Naive thymus-derived CD4-positive, alpha-beta T cell (primary cell): ENCODE results near the gene AGFG2. TPM values are rescaled to one million over a fixed set of nuclear protein-coding genes. Genes with fewer than 3 reads are reported as not detected.

Source experiments
- ATAC-seq: fragments of 150-1000 bp; cut with Tn5 transposase; 2 replicates; pipeline ENCODE4 v1.10.0; 2021; ENCODE audit warnings: mild to moderate bottlenecking, moderate library complexity
- CTCF ChIA-PET: fragments of 350-600 bp; sonication (Branson Sonifier 250); formaldehyde crosslinking; loops from one replicate; lab custom pipeline; 2021; ENCODE audit warnings: antibody characterized with exemption; lab: Charles Lee
- POLR2A ChIA-PET: fragments of 350-600 bp; sonication (Branson Sonifier 250); formaldehyde crosslinking; loops from one replicate; lab custom pipeline; 2021; ENCODE audit warnings: antibody characterized with exemption, inconsistent platforms; lab: Charles Lee
- DNase-seq, 9 donors: peaks; one replicate each; pipeline versions ENCODE4 v3.0.0 to v3.0.0-alpha.2; 2020 to 2022; ENCODE audit warnings: mixed read lengths in 1 of 9
- H3K27ac ChIP-seq: one replicate; pipeline ENCODE4 v1.7.0; 2013; ENCODE audit warnings: mild to moderate bottlenecking, low read depth, low read length, moderate library complexity
- H3K27me3 ChIP-seq, 2 donors: one replicate each; pipeline ENCODE4 v1.7.0; 2013; ENCODE audit warnings: low read length in 2 of 2, mild to moderate bottlenecking in 2 of 2, moderate library complexity in 2 of 2; ENCODE audit not compliant: control insufficient read depth in 2 of 2, insufficient read depth in 2 of 2
- H3K36me3 ChIP-seq, 3 experiments: 1 replicate in 2 of 3; 2 replicates in 1 of 3; pipeline ENCODE4 v1.7.0; 2013; ENCODE audit warnings: low read length in 3 of 3, mild to moderate bottlenecking in 3 of 3, moderate library complexity in 1 of 3; ENCODE audit not compliant: insufficient read depth in 3 of 3, control insufficient read depth in 2 of 3
- H3K4me1 ChIP-seq, 2 donors: one replicate each; pipeline ENCODE4 v1.7.0; 2013; ENCODE audit warnings: low read length in 2 of 2, mild to moderate bottlenecking in 2 of 2, moderate library complexity in 1 of 2; ENCODE audit not compliant: control insufficient read depth in 2 of 2, insufficient read depth in 2 of 2
- H3K4me3 ChIP-seq: 2 replicates; pipeline ENCODE4 v1.7.0; 2013; ENCODE audit warnings: mild to moderate bottlenecking, low read length
- H3K9me3 ChIP-seq, 3 experiments: 1 replicate in 2 of 3; 2 replicates in 1 of 3; pipeline ENCODE4 v1.7.0; 2013; ENCODE audit warnings: low read length in 3 of 3; ENCODE audit not compliant: control insufficient read depth in 2 of 3
- H3K27ac Mint-ChIP-seq, 9 donors: one replicate each; pipeline ENCODE4 v1.8.0; 2020 to 2022; ENCODE audit warnings: mixed read lengths in 9 of 9, mild to moderate bottlenecking in 8 of 9, moderate library complexity in 5 of 9, inconsistent platforms in 2 of 9
- H3K27me3 Mint-ChIP-seq, 5 donors: one replicate each; pipeline ENCODE4 v1.8.0; 2021 to 2022; ENCODE audit warnings: mixed read lengths in 5 of 5, mild to moderate bottlenecking in 1 of 5
- H3K36me3 Mint-ChIP-seq, 5 donors: one replicate each; pipeline ENCODE4 v1.8.0; 2020 to 2022; ENCODE audit warnings: mixed read lengths in 5 of 5, mild to moderate bottlenecking in 3 of 5, inconsistent platforms in 1 of 5
- H3K4me1 Mint-ChIP-seq, 7 donors: one replicate each; pipeline ENCODE4 v1.8.0; 2020 to 2022; ENCODE audit warnings: mixed read lengths in 7 of 7, mild to moderate bottlenecking in 3 of 7, inconsistent platforms in 1 of 7
- H3K4me3 Mint-ChIP-seq, 10 donors: one replicate each; pipeline ENCODE4 v1.8.0; 2020 to 2022; ENCODE audit warnings: mild to moderate bottlenecking in 10 of 10, mixed read lengths in 10 of 10, moderate library complexity in 6 of 10, inconsistent platforms in 2 of 10
- H3K9me3 Mint-ChIP-seq, 11 donors: one replicate each; pipeline ENCODE4 v1.8.0; 2020 to 2022; ENCODE audit warnings: mixed read lengths in 11 of 11, mild to moderate bottlenecking in 4 of 11, inconsistent platforms in 1 of 11, moderate library complexity in 1 of 11
- intact Hi-C, 2 donors: fragments of 100-400 bp; cut with micrococcal nuclease; formaldehyde crosslinking; loops; one replicate each; pipeline ENCODE4 v1.15.1; 2023
- polyA plus RNA-seq, 2 donors: library from polyadenylated mRNA; unstranded; fragments of 300-500 nt; fragmentation: Illumina TruSeq; gene quantifications; one replicate each; pipeline ENCODE4 v1.2.3, GENCODE V29; 2021
- total RNA-seq, 6 experiments: library from RNA in 5 of 6; stranded (reverse) in 5 of 6; gene quantifications; 1 replicate in 5 of 6; 2 replicates in 1 of 6; pipeline ENCODE4 v1.2.3 and lab custom pipeline; 2021 to 2026

Gene AGFG2
- total and polyA plus RNA-seq, 7 experiments from 2014 or later, result 5.7 to 42.4 (median 23.2) TPM

- peak overlapping the region in 7 of 9 donors; percentile 91 to 99 (median 97) for H3K27ac Mint-ChIP-seq
- peaks cover 0 to 12% (median 3%) of the 10 kb centered on the region in 5 donors for H3K36me3 Mint-ChIP-seq
- H3K4me3 Mint-ChIP-seq, result peak overlapping the region; percentile 95 to 100 (median 99)
- Histone ChIP-seq H3K9me3 (no peaks in the 10 kb centered on the region), H3K4me3 (peak overlapping the region; percentile 94), H3K36me3 (peaks cover 21 to 54% (median 32%) of the 10 kb centered on the region in 3 experiments), H3K27ac (peak overlapping the region; percentile 90), H3K4me1 (peaks cover 24 to 28% of the 10 kb centered on the region in 2 donors), H3K27me3 (no peaks in the 10 kb centered on the region)
- intact Hi-C loops, result loop anchor here (1.0 to 10.0 kb wide), 3 partner anchors 12 to 478 kb away; partner anchors contain the start of genes AP4M1 (in 1 of the 2) and MCM7 (in 1 of the 2)
- no peaks in the 10 kb centered on the region for H3K27me3 Mint-ChIP-seq
- ChIA-PET POLR2A (interaction anchor here (1.4 to 9.8 kb wide), 12 partner anchors 8 to 154 kb away, joined by 3 to 173 read pairs (median 33); partner anchors contain the start of genes GIGYF1, MEPCE, MOSPD3 and PCOLCE), CTCF (interaction anchor here (1.7 to 7.1 kb wide), 2 partner anchors 21 to 122 kb away, joined by 6 to 65 read pairs; no protein-coding TSS in a partner anchor)
- peaks cover 18 to 44% (median 24%) of the 10 kb centered on the region in 7 donors for H3K4me1 Mint-ChIP-seq
- H3K9me3 Mint-ChIP-seq, result no peaks in the 10 kb centered on the region
- ATAC-seq (no peak), DNase-seq (no peak)
Measured at GRCh38 chr7:100582650-100583049, 43.6 kb downstream of the AGFG2 start.

- no peak for ATAC-seq
Measured at GRCh38 chr7:100583132-100584053, 44.4 kb downstream of the AGFG2 start.

GRCh38 chr7:100584054-100584682 is 45.2 kb downstream of the AGFG2 start:
- POLR2A ChIA-PET, result interaction anchor here (0.5 to 9.8 kb wide), 26 partner anchors 10 to 374 kb away, joined by 3 to 173 read pairs (median 6); partner anchors contain the start of genes GIGYF1, MEPCE, MOSPD3 and PCOLCE
- DNase-seq (no peak), ATAC-seq (no peak)
- H3K27me3 Mint-ChIP-seq, result peaks cover 0 to 5% (median 0%) of the 10 kb centered on the region in 5 donors
- peak overlapping the region; percentile 95 to 100 (median 99) for H3K4me3 Mint-ChIP-seq
- no peaks in the 10 kb centered on the region for H3K9me3 Mint-ChIP-seq
- H3K27me3 ChIP-seq, result no peaks in the 10 kb centered on the region
- peaks cover 24 to 28% of the 10 kb centered on the region in 2 donors for H3K4me1 ChIP-seq
- H3K4me3 ChIP-seq, result peak overlapping the region; percentile 94
- peaks cover 20 to 42% (median 30%) of the 10 kb centered on the region in 7 donors for H3K4me1 Mint-ChIP-seq
- H3K27ac Mint-ChIP-seq, result peak overlapping the region in 8 of 9 donors; percentile 94 to 99 (median 97)
- peaks cover 0 to 12% (median 3%) of the 10 kb centered on the region in 5 donors for H3K36me3 Mint-ChIP-seq
- CTCF ChIA-PET, result interaction anchor here (0.6 to 7.1 kb wide), 12 partner anchors 15 to 477 kb away, joined by 3 to 65 read pairs (median 4); partner anchors contain the start of gene POP7
- intact Hi-C loops, result loop anchor here in 1 of 2 donors (10.0 kb wide), 1 partner anchor 479 kb away; the partner anchor contains the start of genes AP4M1 and MCM7
- peak overlapping the region; percentile 90 for H3K27ac ChIP-seq
- H3K9me3 ChIP-seq, result no peaks in the 10 kb centered on the region
- H3K36me3 ChIP-seq, result peaks cover 21 to 39% (median 24%) of the 10 kb centered on the region in 3 experiments

More at GRCh38 chr7:100583132-100584053, 44.4 kb downstream of the AGFG2 start:
- Mint-ChIP-seq H3K9me3 (no peaks in the 10 kb centered on the region), H3K27me3 (peaks cover 0 to 1% (median 0%) of the 10 kb centered on the region in 5 donors), H3K27ac (peak overlapping the region in 7 of 9 donors; percentile 91 to 99 (median 97)), H3K4me1 (peaks cover 22 to 44% (median 28%) of the 10 kb centered on the region in 7 donors), H3K4me3 (peak overlapping the region; percentile 95 to 100 (median 99)), H3K36me3 (peaks cover 0 to 12% (median 3%) of the 10 kb centered on the region in 5 donors)
- intact Hi-C loops, result loop anchor here (1.0 to 10.0 kb wide), 3 partner anchors 13 to 479 kb away; partner anchors contain the start of genes AP4M1 (in 1 of the 2) and MCM7 (in 1 of the 2)
- Histone ChIP-seq H3K27ac (peak overlapping the region; percentile 90), H3K36me3 (peaks cover 21 to 47% (median 31%) of the 10 kb centered on the region in 3 experiments), H3K4me1 (peaks cover 24 to 28% of the 10 kb centered on the region in 2 donors), H3K9me3 (no peaks in the 10 kb centered on the region), H3K27me3 (no peaks in the 10 kb centered on the region), H3K4me3 (peak overlapping the region; percentile 94)
- CTCF ChIA-PET, result interaction anchor here (0.6 to 7.1 kb wide), 11 partner anchors 14 to 477 kb away, joined by 3 to 65 read pairs (median 4); partner anchors contain the start of gene POP7
- POLR2A ChIA-PET, result interaction anchor here (0.5 to 9.8 kb wide), 24 partner anchors 9 to 373 kb away, joined by 3 to 173 read pairs (median 8); partner anchors contain the start of genes GIGYF1, MEPCE, MOSPD3 and PCOLCE
- DNase-seq, result peak; percentile 39 to 85 (median 79)

- Mint-ChIP-seq H3K36me3 (peaks cover 0 to 12% (median 3%) of the 10 kb centered on the region in 5 donors), H3K4me3 (peak overlapping the region; percentile 95 to 100 (median 99)), H3K9me3 (no peaks in the 10 kb centered on the region), H3K4me1 (peaks cover 20 to 42% (median 30%) of the 10 kb centered on the region in 7 donors), H3K27ac (peak overlapping the region in 8 of 9 donors; percentile 94 to 99 (median 98)), H3K27me3 (peaks cover 0 to 12% (median 0%) of the 10 kb centered on the region in 5 donors)
- no peaks in the 10 kb centered on the region for H3K27me3 ChIP-seq
- H3K4me3 ChIP-seq, result peak overlapping the region; percentile 94
- ChIA-PET CTCF (interaction anchor here (0.5 to 7.1 kb wide), 15 partner anchors 14 to 659 kb away, joined by 3 to 65 read pairs (median 4); partner anchors contain the start of genes MOSPD3 and POP7), POLR2A (interaction anchor here (0.6 to 9.8 kb wide), 35 partner anchors 8 to 375 kb away, joined by 3 to 173 read pairs (median 9); partner anchors contain the start of genes AGFG2, GIGYF1, MEPCE and MOSPD3)
- peak overlapping the region; percentile 90 for H3K27ac ChIP-seq
- ATAC-seq, result no peak
- DNase-seq, result no peak
- intact Hi-C loops, result loop anchor here (5.0 to 10.0 kb wide), 2 partner anchors 480 to 503 kb away; partner anchors contain the start of genes AP4M1 (in 1 of the 2), MCM7 (in 1 of the 2) and ZNF3 (in 1 of the 2)
- no peaks in the 10 kb centered on the region for H3K9me3 ChIP-seq
- H3K4me1 ChIP-seq, result peaks cover 24 to 28% of the 10 kb centered on the region in 2 donors
- peaks cover 16 to 32% (median 21%) of the 10 kb centered on the region in 3 experiments for H3K36me3 ChIP-seq
Measured at GRCh38 chr7:100584683-100585510, 45.9 kb downstream of the AGFG2 start.
